ENCODE measurements around the gene PFKFB1. TPM values are rescaled to one million over a fixed set of nuclear protein-coding genes. Genes with fewer than 3 reads are reported as not detected.

PFKFB1 gene
- total RNA-seq, 2 experiments from 2014 or later, result 0.63 to 0.67 TPM

DNA sequence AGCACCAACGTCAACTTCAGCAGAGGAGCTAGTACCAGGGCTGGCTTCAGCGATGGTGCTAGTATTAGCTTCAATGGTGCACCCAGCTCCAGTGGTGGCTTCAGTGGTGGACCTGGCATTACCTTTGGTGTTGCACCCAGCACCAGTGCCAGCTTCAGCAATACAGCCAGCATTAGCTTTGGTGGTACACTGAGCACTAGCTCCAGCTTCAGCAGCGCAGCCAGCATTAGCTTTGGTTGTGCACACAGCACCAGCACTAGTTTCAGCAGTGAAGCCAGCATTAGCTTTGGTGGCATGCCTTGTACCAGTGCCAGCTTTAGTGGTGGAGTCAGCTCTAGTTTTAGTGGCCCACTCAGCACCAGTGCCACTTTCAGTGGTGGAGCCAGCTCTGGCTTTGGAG is 65.1 kb downstream of the PFKFB1 start:
- POLR2A ChIA-PET, result no interaction called here
- CTCF ChIA-PET, result interaction anchor here (0.6 kb wide), 1 partner anchor 721 kb away, joined by 4 read pairs; no protein-coding TSS in a partner anchor

DNA sequence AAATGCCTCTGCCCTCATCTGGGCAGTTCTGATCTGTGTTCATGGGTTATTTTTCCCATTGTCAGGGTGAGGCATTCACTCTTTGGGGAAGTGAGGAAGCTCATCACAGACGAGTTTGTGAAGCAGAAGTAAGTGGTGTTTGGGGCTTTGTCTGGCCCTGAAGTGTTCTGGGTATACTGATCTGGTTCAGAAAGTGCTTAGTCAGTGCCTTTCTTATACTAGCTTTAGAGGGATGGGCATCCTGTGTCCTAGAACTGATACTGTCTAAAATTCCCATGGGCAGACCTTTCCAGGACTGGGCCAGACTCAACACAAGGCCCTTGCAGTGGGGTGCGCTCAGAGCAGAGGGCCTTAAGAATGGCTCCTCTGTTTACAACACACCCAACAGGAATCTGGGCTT is 67.0 kb downstream of the PFKFB1 start:
- ChIA-PET CTCF (no interaction called here), POLR2A (no interaction called here)

DNA sequence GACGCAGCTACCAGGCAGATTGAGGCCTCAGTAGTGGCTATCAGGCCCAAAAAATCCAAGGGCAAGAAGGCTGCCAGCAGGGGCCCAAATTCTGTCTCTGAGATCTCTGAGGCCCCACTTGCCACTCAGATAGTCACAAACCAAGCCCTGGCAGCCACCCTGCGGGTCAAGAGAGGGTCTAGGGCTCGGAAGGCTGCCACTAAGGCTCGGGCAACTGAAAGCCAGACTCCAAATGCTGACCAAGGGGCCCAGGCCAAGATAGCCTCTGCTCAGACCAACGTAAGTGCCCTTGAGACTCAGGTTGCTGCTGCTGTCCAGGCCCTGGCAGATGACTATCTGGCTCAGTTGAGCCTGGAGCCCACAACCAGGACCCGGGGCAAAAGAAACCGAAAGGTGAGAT is 70.6 kb downstream of the PFKFB1 start:
- CTCF ChIA-PET, result no interaction called here

DNA sequence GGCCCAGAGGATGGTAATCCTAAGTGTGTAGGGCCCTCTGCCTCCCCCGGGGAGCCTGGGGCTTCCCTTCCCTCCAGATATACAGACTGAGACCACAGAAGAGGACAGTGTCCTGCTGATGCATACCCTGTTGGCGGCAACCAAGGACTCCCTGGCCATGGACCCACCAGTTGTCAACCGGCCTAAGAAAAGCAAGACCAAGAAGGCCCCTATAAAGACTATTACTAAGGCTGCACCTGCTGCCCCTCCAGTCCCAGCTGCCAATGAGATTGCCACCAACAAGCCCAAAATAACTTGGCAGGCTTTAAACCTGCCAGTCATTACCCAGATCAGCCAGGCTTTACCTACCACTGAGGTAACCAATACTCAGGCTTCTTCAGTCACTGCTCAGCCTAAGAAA is 71.4 kb downstream of the PFKFB1 start:
- ChIA-PET POLR2A (no interaction called here), CTCF (no interaction called here)

More for the DNA sequence above, 70.6 kb downstream of the PFKFB1 start:
- POLR2A ChIA-PET, result no interaction called here

DNA sequence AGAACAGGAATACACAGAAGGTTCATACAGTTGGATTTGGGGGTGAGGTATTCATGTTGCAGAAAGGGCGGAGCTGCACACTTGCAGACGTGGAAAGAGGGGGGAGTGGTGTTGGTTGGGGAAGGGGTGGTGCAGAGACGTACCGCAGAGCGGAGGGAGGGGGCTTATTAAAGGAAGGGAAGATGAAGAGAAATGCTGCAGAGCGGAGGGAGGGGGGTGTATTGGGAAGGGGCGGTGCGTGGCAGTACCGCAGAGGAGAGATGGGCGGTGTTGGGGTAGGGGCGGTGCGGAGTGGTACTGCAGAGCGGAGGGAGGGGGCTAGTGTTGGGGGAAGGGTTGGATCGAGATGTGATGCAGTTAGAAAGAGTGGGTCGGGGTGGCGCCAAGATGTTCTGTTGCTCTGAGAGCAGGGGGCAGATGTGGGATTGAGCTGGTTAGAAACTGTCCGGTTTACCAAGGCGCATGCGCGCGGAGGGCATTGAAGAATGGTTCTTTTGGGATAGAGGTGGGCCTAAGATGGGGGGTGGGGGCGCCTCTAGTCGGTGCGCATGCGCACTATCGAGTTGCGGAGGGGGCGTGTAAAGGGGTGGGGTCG is 72.5 kb downstream of the PFKFB1 start:
- CTCF ChIA-PET, result interaction anchor here (0.7 kb wide), 1 partner anchor 20 kb away, joined by 9 read pairs; no protein-coding TSS in a partner anchor
- POLR2A ChIA-PET, result no interaction called here

DNA sequence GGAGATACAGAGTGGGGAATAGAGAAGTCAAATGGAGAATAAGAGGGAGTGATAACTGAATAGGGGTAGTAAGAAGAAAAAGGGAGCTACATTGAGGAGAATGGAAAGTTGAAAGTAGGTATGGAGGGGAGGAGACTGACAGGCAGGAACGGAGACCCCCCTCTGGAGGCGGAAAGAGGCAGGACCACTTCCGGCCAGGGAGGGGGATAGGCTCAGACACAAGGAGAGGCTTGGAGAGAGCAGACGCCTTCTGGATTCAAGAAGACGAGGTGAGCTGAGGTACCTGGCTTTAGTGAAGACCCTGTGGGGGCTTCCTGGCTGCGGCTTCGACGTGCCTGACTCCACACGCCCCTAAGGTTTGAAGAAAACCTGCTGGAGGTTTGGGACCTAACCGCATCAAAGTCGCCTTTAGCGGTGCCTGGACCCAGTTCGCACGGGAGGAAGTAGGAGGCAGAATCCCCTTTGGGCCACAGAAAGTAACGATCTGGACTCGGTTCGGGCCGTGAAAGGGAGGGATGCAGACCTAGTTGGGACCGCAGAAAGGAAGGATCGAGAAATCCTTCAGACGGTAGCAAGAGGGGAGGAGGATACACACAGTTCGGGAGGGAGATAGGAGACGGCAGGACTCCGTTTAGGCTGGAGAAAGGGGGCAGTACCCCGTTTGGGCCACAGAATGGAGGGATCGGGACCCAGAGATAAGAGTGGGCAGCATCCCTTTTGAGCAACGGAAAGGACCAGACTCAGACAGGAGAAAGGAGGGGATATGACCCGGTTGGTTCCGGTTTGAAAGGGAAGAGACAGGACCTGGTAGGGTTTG is 73.2 kb downstream of the PFKFB1 start, which contains the start of gene TRO:
TSS of gene TRO (plus strand) at position 215 of the 817 bp plus-strand sequence. CDS start 1,423 bp downstream, outside the sequence.
- ChIA-PET CTCF (interaction anchor here (0.7 kb wide), 1 partner anchor 20 kb away, joined by 9 read pairs; no protein-coding TSS in a partner anchor), POLR2A (no interaction called here)

DNA sequence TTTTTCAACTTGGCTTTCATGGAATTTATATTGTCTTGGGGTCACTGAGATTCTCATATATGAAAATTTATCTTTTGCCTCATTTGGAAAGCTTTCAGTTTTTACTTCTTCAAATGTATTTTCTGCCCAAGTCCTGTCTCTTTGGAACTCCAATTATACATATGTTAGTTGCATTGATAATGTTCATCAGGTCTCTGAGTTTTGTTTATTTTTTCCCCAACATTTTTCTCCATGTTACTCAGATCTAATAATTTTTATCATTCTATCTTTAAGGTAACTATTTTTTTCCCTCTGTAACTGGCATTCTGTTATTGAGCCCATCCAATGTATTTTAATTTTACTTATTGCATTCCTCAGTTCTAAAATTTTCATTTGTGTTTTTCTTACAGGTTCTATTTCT is 84.0 kb downstream of the PFKFB1 start:
- CTCF ChIA-PET, result no interaction called here
- POLR2A ChIA-PET, result no interaction called here

DNA sequence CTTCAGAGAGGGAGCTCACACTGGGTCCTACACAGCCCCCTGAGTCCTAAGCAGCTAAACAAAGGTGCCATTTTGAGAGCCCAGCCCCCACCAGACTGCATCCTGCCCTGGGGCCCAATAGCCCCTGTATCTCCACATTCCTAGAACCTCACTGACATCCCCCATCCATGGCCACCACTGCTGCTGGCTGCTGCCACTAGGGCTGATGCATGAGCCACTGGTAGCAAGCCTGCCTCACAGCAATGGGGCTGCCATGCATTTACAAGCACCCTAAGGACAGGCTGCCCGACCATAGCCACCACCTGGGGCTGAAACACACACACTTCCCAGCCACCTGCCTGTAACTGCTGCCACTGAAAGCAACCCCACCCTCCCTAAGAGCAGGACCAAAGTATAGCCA is 99.8 kb downstream of the PFKFB1 start:
- POLR2A ChIA-PET, result no interaction called here

DNA sequence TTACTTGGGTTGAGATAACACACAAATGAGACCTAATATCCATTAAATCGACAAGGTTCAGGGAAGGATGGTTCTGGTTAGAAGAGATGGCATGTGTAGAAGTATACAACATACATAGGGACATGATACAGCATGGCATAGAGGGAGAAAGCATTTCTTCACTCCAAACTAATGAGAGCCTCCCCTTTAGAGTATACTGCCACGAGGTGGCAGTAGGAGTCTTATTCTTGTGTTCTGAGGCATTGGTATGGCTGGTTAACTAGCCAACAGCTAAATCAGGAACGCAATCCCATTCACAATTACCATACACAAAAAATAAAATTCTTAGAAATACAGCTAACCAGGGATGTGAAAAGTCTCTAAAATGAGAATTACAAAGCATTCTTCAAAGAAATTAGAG is 102.4 kb downstream of the PFKFB1 start:
- ChIA-PET POLR2A (no interaction called here), CTCF (interaction anchor here (0.5 to 1.4 kb wide), 3 partner anchors 109 to 728 kb away, joined by 3 read pairs; no protein-coding TSS in a partner anchor)

More for the DNA sequence above, 99.8 kb downstream of the PFKFB1 start:
- CTCF ChIA-PET, result no interaction called here

DNA sequence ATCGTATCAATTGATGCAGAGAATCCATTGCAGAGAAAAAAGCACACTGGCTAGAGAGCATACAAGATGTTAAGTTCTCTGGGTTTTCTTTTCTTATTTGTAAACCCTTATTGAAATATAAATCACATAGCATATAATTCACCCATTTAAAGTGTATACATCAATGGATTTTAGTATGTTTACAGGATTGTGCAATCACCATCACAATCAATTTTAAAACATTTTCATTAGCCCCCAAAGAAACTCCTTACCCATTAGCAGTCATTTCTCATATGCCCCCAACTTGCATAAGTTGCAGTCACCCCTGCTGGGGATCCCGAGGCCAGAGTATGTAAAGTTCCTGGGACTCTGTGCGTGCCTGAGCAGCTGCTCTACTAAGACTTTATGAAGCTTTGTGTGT is 108.2 kb downstream of the PFKFB1 start:
- POLR2A ChIA-PET, result no interaction called here
- CTCF ChIA-PET, result no interaction called here

Other genes starting within 250 kb of the PFKFB1 start
- not detected for gene ITIH6, start 195.9 kb downstream of the PFKFB1 start, total RNA-seq
- 10 to 100 TPM; 31.7 to 34.4 TPM for gene MAGED2, start 186.4 kb downstream of the PFKFB1 start, total RNA-seq
- gene TRO, start 73.4 kb downstream of the PFKFB1 start, total RNA-seq, result 1 to 10 TPM; 5.7 to 6.3 TPM
- gene APEX2, start 6.2 kb upstream of the PFKFB1 start, total RNA-seq, result 10 to 100 TPM; 36.8 to 39.4 TPM
- gene ALAS2, start 36.8 kb upstream of the PFKFB1 start, total RNA-seq, result not detected
- gene PAGE2B, start 80.8 kb upstream of the PFKFB1 start, total RNA-seq, result not detected
- not detected for gene PAGE2, start 94.8 kb upstream of the PFKFB1 start, total RNA-seq
- gene PAGE5, start 226.2 kb upstream of the PFKFB1 start, total RNA-seq, result 1 to 10 TPM; 1.6 to 1.7 TPM